H54 (cell line): ENCODE data around the gene SH2D3C.

Source experiments
- DNase-seq: peaks from one replicate; pipeline ENCODE4 v3.0.0; 2011; ENCODE audit warnings: low spot score, mixed read lengths; ENCODE audit not compliant: insufficient read length
- FAIRE-seq: peaks from 3 replicates; lab custom pipeline; 2011; peaks lifted over from hg19 to GRCh38; lab: Jason Lieb, UNC
- POLR2A ChIP-seq: IDR thresholded peaks from 2 replicates; pipeline ENCODE4 v1.6.1; 2011; ENCODE audit warnings: low read depth, mild to moderate bottlenecking, low read length

The SH2D3C gene

DNA sequence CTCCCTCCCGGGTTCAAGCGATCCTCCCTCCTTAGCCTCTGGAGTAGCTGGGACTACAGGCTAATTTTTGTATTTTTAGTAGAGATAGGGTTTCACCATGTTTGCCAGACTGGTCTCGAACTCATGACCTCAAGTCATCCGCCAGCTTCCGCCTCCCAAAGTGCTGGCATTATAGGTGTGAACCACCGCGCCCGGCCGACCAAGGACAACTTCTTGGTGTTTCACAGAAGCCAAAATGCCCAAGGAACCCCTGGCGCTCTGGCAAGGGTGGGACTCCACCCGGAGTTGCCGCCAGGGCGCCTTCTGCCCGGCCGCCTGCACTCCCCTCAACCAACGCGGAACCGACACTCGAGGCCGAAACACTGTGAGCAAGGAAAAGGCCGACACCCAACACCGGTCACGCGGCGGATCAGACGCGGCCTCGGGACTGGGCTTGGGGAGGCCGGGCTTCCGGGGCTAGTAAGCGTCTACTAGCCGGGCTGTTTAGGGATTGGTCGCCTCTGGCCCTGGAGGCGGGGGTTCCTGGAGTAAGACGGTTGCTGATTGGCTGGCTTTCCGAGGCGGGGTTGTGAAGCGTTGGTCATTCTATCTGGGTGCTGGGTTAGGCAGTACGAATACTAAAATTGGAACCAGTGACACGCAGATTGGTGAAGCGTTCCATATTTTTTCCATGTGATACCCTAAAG is 79.3 kb downstream of the SH2D3C start:
- DNase-seq: no peak
- FAIRE-seq: no peak
- no peak for TF ChIP-seq POLR2A

- DNase-seq (no peak), FAIRE-seq (no peak)
- TF ChIP-seq POLR2A: no peak
These were observed 80.1 kb downstream of the SH2D3C start for GRCh38 chr9:127698386-127698785.

GRCh38 chr9:127697575-127697974 is 80.9 kb downstream of the SH2D3C start:
- FAIRE-seq: no peak
- TF ChIP-seq POLR2A: no peak
- DNase-seq: no peak

DNA sequence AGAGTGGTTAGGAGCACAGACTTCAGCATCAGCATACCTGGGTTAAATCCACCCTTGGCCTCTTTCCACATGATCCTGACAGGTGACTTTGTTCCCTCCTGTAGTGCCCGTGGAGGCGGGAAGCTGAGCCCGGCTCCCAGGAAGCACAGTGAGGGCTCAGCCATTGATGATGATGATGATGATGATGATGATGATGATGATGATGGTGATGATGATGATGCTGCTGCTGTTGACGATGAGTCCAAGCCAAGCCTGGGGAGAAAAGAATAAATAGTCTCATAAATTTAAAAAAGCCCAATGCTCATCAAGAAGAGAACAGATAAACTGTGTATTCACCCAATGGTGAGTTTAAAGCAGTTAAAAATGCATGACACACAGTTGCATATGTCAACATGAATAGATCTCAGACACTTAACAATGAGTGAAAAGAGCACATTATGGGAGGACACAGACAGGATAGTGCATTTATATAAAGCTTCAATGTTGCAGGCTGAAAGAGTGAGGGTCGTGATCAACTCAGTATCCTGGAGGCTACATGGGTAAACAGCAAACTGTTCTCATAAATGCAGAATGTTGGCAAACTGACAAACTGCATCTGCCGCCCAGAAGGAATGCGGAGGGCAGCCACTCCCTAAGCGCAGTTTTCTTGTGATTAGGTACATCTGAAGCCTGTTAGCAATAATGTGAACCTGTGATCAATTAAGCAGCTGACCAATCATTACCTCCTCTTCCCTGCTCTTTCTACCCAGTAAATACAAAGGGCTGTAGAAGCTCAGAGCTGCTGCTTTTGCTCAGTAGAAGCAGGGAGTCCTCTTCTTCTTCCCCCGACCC is 83.4 kb downstream of the SH2D3C start:
- FAIRE-seq (no peak), DNase-seq (no peak)
- TF ChIP-seq POLR2A: no peak

GRCh38 chr9:127693697-127694096 is 84.8 kb downstream of the SH2D3C start:
- no peak for FAIRE-seq
- no peak for DNase-seq

GRCh38 chr9:127693143-127693542 is 85.3 kb downstream of the SH2D3C start:
- FAIRE-seq: no peak
- no peak for TF ChIP-seq POLR2A
- DNase-seq: no peak

More at GRCh38 chr9:127693697-127694096, 84.8 kb downstream of the SH2D3C start:
- no peak for TF ChIP-seq POLR2A

- no peak for DNase-seq
- TF ChIP-seq POLR2A: no peak
- no peak for FAIRE-seq
These were observed 86.4 kb downstream of the SH2D3C start for GRCh38 chr9:127692071-127692470.

DNA sequence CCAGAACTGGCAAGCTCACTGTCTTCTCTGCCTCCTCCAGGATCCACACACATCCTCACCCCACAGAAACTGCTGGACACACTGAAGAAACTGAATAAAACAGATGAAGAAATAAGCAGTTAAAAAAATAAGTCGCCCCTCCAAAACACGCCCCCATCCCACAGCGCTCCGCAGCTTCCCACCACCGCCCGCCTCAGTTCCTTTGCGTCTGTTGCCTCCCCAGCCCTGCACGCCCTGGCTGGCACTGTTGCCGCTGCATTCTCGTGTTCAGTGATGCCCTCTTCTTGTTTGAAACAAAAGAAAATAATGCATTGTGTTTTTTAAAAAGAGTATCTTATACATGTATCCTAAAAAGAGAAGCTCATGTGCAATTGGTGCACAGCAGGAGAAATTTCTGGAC is 87.7 kb downstream of the SH2D3C start:
- FAIRE-seq: no peak
- no peak for DNase-seq
- no peak for TF ChIP-seq POLR2A

DNA sequence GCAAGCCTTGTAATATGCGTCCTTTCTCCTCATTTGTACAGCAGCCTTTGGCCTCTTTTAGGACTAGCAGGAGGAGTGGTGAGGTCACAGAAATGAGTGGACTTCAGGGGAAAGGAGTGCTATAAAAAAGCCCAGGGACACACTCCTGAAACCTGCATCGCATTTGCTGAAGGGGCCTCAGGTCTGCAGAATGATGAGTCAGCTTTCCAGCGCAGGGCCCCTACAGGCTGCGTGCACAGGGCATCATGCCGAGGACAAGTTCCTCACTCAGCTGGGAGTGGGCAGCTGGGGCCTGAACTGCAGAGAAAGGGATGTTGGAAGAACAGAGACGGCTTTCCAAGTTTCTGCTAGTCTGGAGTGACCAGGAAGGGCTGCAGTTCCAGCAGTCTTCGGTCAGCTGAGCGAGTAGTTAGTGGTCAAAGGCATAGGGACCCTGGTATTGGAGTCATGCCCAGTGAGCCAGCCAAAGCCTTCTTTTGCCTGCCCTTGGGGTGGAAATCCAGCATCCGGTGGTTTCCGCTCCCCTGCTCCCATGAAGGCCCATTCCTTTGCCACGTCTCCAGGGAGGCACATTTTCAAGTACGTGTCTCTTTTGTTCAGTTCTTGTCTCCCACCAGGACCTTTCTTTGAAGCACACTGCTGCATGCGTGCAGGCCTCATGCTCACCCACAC is 89.0 kb downstream of the SH2D3C start:
- no peak for TF ChIP-seq POLR2A
- no peak for FAIRE-seq
- no peak for DNase-seq
